Measurements from ENCODE around the gene RCOR1.
A peak's percentile ranks its signal among the peaks of the same experiment; 100 is the strongest.

The RCOR1 gene

GRCh38 chr14:102771144-102771543 is 178.7 kb downstream of the RCOR1 start:
- no peak overlapping the region for H3K4me3 ChIP-seq (ENCODE audit: low read depth, low read length)

GRCh38 chr14:102772781-102773570 is 180.5 kb downstream of the RCOR1 start:
- no peak overlapping the region for H3K4me3 ChIP-seq (ENCODE audit: low read depth, low read length)

GRCh38 chr14:102774391-102775153 is 182.1 kb downstream of the RCOR1 start:
- H3K4me3 ChIP-seq (ENCODE audit: low read depth, low read length), result no peak overlapping the region

- peak overlapping the region; percentile 20 for H3K4me3 ChIP-seq (ENCODE audit: low read depth, low read length)
Measured at GRCh38 chr14:102775855-102776760, 183.7 kb downstream of the RCOR1 start.

GRCh38 chr14:102776761-102777710 is 184.6 kb downstream of the RCOR1 start, which contains the start of gene TRAF3:
TSS of gene TRAF3 (plus strand) at chr14:102777449. CDS start at chr14:102870202, 92,753 bp downstream.
- H3K4me3 ChIP-seq (ENCODE audit: low read depth, low read length), result peak within 1 kb of the TSS; percentile 69

- peak overlapping the region; percentile 69 for H3K4me3 ChIP-seq (ENCODE audit: low read depth, low read length)
Measured at GRCh38 chr14:102777711-102778337, 185.4 kb downstream of the RCOR1 start.

DNA sequence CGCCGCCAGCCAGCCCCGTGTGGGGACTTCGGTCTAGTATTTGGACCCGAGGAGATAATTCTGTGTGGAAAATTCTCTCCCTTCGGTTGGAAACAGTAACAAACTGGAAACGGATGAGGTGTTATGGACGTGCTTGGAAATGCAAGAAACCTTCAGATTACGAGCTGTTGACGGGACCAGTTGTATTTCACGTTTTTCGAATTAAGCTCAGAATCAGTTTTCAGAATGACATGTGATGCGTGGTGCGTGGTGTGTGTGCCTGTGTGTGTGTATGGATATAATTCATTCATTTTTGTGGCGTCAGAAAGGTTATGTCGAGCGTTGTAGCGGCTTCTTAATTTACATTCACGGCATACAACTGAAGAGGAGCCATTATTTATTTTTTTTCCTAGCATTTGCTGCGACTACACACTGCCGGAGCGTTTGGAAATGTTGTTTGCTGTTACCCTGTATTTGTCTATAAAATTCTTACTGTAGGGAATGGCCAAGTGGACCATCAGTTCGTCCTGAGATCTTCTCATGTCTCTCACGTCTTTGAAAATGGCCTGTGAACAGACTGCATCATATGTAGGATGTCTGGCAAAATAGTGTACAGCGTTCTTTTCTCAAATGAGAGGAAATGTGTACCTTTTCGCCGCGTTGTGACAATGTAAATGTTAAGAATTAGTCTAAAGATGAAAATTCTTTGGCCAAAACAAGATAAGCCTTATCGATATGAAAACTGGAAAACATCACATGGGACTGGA is 186.1 kb downstream of the RCOR1 start:
- peak overlapping the region; percentile 69 for H3K4me3 ChIP-seq (ENCODE audit: low read depth, low read length)

DNA sequence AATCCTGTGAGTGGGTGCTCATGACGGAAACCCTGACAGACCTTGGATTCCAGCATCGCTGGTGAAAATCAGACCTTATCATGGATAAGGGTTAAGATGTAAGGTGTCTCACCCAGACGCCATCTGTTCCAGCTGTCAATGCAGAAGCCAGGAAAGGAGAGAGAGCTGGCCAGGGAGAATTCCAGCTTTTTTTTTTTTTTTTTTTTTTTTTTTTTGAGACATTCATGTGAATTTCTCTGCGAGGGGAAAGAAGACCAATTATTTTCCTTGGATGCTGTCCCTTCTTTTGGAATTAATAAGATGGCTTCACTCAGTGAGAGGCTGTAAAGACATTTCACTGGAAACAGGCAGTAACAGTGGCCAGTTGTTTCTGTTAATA is 186.6 kb downstream of the RCOR1 start:
- H3K4me3 ChIP-seq (ENCODE audit: low read depth, low read length), result no peak overlapping the region

- H3K4me3 ChIP-seq (ENCODE audit: low read depth, low read length), result no peak overlapping the region
Measured at GRCh38 chr14:102779574-102780315, 187.3 kb downstream of the RCOR1 start.

Data from iPS-11a (cell line).